SK-N-SH (cell line): ENCODE measurements around the gene ECSCR. TPM values are rescaled to one million over a fixed set of nuclear protein-coding genes. Genes with fewer than 3 reads are reported as not detected.
"Not testable (repeated sequence)": the region's sequence is repeated elsewhere in the genome, so short reads cannot be mapped to it uniquely, and the experiment has no call there.

Source experiments
- CTCF ChIA-PET: fragments of 300-600, 350-600 bp; formaldehyde crosslinking; extraction: SDS; loops from one replicate; lab custom pipeline; 2021; lab: Yijun Ruan, JAX
- POLR2A ChIA-PET: fragments of 350-600 bp; sonication (Branson Sonifier 250); formaldehyde crosslinking; extraction: SDS; loops from one replicate; lab custom pipeline; 2020; ENCODE audit warnings: antibody characterized with exemption, inconsistent platforms; lab: Yijun Ruan, JAX
- DNase-seq: peaks from one replicate; pipeline ENCODE4 v3.0.0; 2012
- H2AFZ ChIP-seq: fragments of 200-600 bp; sonication (generic); 2 replicates; pipeline ENCODE4 v1.8.1; 2016; ENCODE audit warnings: antibody characterized with exemption, mild to moderate bottlenecking, low read depth
- H3F3A ChIP-seq: fragments of 200-600 bp; sonication (generic); replicated peaks from 2 replicates; pipeline ENCODE3; 2016; ENCODE audit warnings: antibody characterized with exemption, mild to moderate bottlenecking; ENCODE audit not compliant: insufficient read depth
- H3K27ac ChIP-seq, 2 experiments: fragments of 200-500 bp in 1 of 2; fragments of 200-600 bp in 1 of 2; sonication (Bioruptor generic) in 1 of 2; sonication (generic), shearing (Covaris generic) in 1 of 2; 2 replicates each; pipeline versions ENCODE4 v1.5.1 to v1.6.1; 2014 to 2016; ENCODE audit warnings: low read depth in 2 of 2, inconsistent platforms in 1 of 2, low read length in 1 of 2, mild to moderate bottlenecking in 1 of 2, mixed read lengths in 1 of 2
- H3K27me3 ChIP-seq: fragments of 200-600 bp; sonication (generic), shearing (Covaris generic); 2 replicates; pipeline ENCODE4 v1.6.1; 2016; ENCODE audit warnings: mixed run types; ENCODE audit not compliant: insufficient read depth
- H3K36me3 ChIP-seq, 2 experiments: fragments of 200-500 bp in 1 of 2; fragments of 200-600 bp in 1 of 2; sonication (Bioruptor generic) in 1 of 2; sonication (generic) in 1 of 2; replicated peaks in 1 of 2; 2 replicates each; pipeline versions ENCODE3 to v1.5.1; 2014 to 2016; ENCODE audit warnings: low read length in 1 of 2, mild to moderate bottlenecking in 1 of 2; ENCODE audit not compliant: insufficient read depth in 2 of 2, control insufficient read depth in 1 of 2
- H3K4me1 ChIP-seq, 2 experiments: fragments of 200-500 bp in 1 of 2; fragments of 200-600 bp in 1 of 2; sonication (Bioruptor generic) in 1 of 2; sonication (generic), shearing (Covaris generic) in 1 of 2; 2 replicates each; pipeline versions ENCODE4 v1.5.1 to v1.6.1; 2014 to 2016; ENCODE audit warnings: low read depth in 1 of 2, low read length in 1 of 2, mixed run types in 1 of 2; ENCODE audit not compliant: insufficient read depth in 2 of 2, control insufficient read depth in 1 of 2
- H3K4me2 ChIP-seq: fragments of 200-600 bp; sonication (generic), shearing (Covaris generic); 2 replicates; pipeline ENCODE4 v1.6.1; 2017; ENCODE audit warnings: mixed run types
- H3K4me3 ChIP-seq, 2 experiments: fragments of 200-500 bp in 1 of 2; fragments of 200-600 bp in 1 of 2; sonication (Bioruptor generic) in 1 of 2; sonication (generic), shearing (Covaris generic) in 1 of 2; 2 replicates each; pipeline versions ENCODE4 v1.5.1 to v1.8.1; 2014 to 2016; ENCODE audit warnings: low read depth in 2 of 2, inconsistent platforms in 1 of 2, low read length in 1 of 2, mild to moderate bottlenecking in 1 of 2, mixed read lengths in 1 of 2, moderate library complexity in 1 of 2
- H3K79me2 ChIP-seq: fragments of 200-600 bp; sonication (generic); 2 replicates; pipeline ENCODE4 v1.8.1; 2017; ENCODE audit warnings: mild to moderate bottlenecking; ENCODE audit not compliant: insufficient read depth
- H3K9ac ChIP-seq: fragments of 200-600 bp; sonication (generic); 2 replicates; pipeline ENCODE4 v1.6.1; 2017; ENCODE audit warnings: mixed run types
- H3K9me2 ChIP-seq: fragments of 200-600 bp; sonication (generic); 2 replicates; pipeline ENCODE4 v1.6.1; 2017; ENCODE audit warnings: mixed run types
- H3K9me3 ChIP-seq: fragments of 200-600 bp; sonication (generic); 2 replicates; pipeline ENCODE4 v1.6.1; 2017; ENCODE audit warnings: mixed run types, mild to moderate bottlenecking, moderate library complexity
- H4K20me1 ChIP-seq: fragments of 200-600 bp; sonication (generic); 2 replicates; pipeline ENCODE4 v1.6.1; 2017; ENCODE audit warnings: mild to moderate bottlenecking, mixed run types; ENCODE audit not compliant: insufficient read depth
- CTCF ChIP-seq: fragments of 200-600 bp; sonication (generic); IDR thresholded peaks from 2 replicates; pipeline ENCODE4 v1.6.1; 2017; ENCODE audit warnings: antibody characterized with exemption, mild to moderate bottlenecking, moderate library complexity
- FOSL2 ChIP-seq: IDR thresholded peaks from 2 replicates; pipeline ENCODE4 v1.4.0; 2012; ENCODE audit warnings: low read depth, mild to moderate bottlenecking, moderate library complexity, borderline replicate concordance
- MEF2A ChIP-seq: IDR thresholded peaks from 2 replicates; pipeline ENCODE4 v1.4.0; 2012; ENCODE audit warnings: low read depth, borderline replicate concordance
- NRF1 ChIP-seq: IDR thresholded peaks from 2 replicates; pipeline ENCODE4 v1.6.1; 2012; ENCODE audit warnings: low read depth, mild to moderate bottlenecking, low read length
- ZBTB33 ChIP-seq: IDR thresholded peaks from 2 replicates; pipeline ENCODE4 v1.4.0; 2012; ENCODE audit warnings: low read depth, borderline replicate concordance
- WGBS: methylation state at CpG from one replicate; pipeline ENCODE4 v1.1.6; 2017; ENCODE audit warnings: low lambda C conversion rate; 5-methylcytosine and 5-hydroxymethylcytosine counted together
- polyA plus RNA-seq, 3 experiments: library from polyadenylated mRNA; depleted of rRNA; stranded (reverse); fragments of >200 nt; gene quantifications; 2 replicates each; pipeline ENCODE4 v1.2.3, GENCODE V29; 2012

ECSCR gene
- polyA plus RNA-seq, 1 of the 3 experiments (the other 2 are of a cell fraction), result 10.9 TPM

DNA sequence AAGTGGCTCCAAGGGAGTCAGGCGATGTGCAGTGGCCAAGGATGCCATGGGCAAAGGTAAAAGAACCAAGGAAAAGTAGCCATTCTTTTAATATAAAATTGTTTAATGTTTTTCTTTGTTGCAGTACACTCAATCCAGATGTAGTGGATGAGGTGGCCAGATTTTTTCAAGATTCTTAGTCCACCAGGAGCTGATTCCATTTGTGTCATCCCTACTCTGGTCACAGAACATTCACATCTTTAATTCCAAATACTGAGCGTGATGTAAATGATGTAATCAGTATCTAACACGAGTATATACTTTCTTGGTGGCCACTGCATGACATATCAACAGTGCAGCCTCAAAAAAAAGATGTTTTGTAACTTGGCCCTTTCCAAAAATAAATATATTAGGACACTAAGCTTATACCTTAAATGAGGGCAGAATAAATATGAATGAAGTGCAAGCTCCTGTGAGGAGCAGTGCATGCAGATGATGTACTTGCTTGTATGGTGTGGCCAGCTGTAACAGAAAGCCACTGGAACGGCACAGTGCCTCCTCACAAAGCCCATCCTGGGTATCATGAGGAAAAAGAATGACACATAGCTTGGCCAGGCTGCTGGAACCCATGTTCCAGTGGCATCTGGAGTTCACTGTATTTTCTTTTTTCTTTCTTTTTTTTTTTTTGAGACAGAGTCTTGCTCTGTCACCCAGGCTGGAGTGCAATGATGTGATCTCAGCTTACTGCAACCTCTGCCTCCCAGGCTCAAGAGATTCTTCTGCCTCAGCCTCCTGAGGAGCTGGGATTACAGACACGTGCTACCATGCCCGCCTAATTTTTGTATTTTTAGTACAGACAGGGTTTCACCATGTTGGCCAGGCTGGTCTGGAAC is 52.2 kb downstream of the ECSCR start:
- Histone ChIP-seq H3K36me3 (peaks cover 12 to 27% of the 10 kb centered on the region in 2 experiments), H3K9ac (no peak overlapping the region), H3K9me3 (no peaks in the 10 kb centered on the region), H4K20me1 (no peaks in the 10 kb centered on the region), H3K4me1 (peaks cover 0 to 17% of the 10 kb centered on the region in 2 experiments; a peak in 1 of 4 replicates), H3K4me2 (no peak overlapping the region), H3K27me3 (no peaks in the 10 kb centered on the region), H3K9me2 (no peaks in the 10 kb centered on the region), H3K27ac (no peak overlapping the region; a peak in 1 of 4 replicates), H3K79me2 (no peaks in the 10 kb centered on the region), H3F3A (no peaks in the 10 kb centered on the region), H3K4me3 (no peak overlapping the region), H2AFZ (no peak overlapping the region)
- 69% methylated on average over 6 of the region's 6 CpGs for WGBS
- DNase-seq, result no peak
- ChIA-PET CTCF (interaction anchor here (0.9 to 5.7 kb wide), 10 partner anchors 8 to 223 kb away, joined by 3 to 39 read pairs (median 6); partner anchors contain the start of gene PAIP2), POLR2A (interaction anchor here (0.7 kb wide), 1 partner anchor 120 kb away, joined by 3 read pairs; no protein-coding TSS in a partner anchor)
- TF ChIP-seq NRF1 (no peak), CTCF (no peak), FOSL2 (no peak), ZBTB33 (no peak), MEF2A (no peak)

GRCh38 chr5:139409116-139409515 is 53.4 kb downstream of the ECSCR start:
- H3F3A ChIP-seq, H3K9ac ChIP-seq, H2AFZ ChIP-seq, H3K79me2 ChIP-seq, H3K4me2 ChIP-seq, H3K9me2 ChIP-seq, H3K4me3 ChIP-seq, H3K9me3 ChIP-seq, H3K27me3 ChIP-seq, H3K27ac ChIP-seq, H4K20me1 ChIP-seq, DNase-seq, POLR2A ChIA-PET: not testable (repeated sequence)
- 92% methylated on average over 4 of the region's 5 CpGs for WGBS
- Histone ChIP-seq H3K4me1 (peaks cover 0 to 19% of the 10 kb centered on the region in 2 experiments; a peak in 1 of 4 replicates), H3K36me3 (peaks cover 7 to 18% of the 10 kb centered on the region in 2 experiments)
- CTCF ChIA-PET, result interaction anchor here (0.6 to 5.7 kb wide), 6 partner anchors 11 to 109 kb away, joined by 3 to 39 read pairs (median 9); partner anchors contain the start of gene PROB1
